K562 (cell line): ENCODE measurements around the gene PDZRN3.

Experiments
- HOXB6 ChIP-seq: fragments of 250-450 bp; sonication (Bioruptor Pico); IDR thresholded peaks from 2 replicates; pipeline ENCODE4 v1.5.1; 2022; ENCODE audit warnings: mild to moderate bottlenecking, borderline replicate concordance
- JUNB ChIP-seq: fragments of 450-650 bp; formaldehyde crosslinking; conservative IDR thresholded peaks from 2 replicates; pipeline ENCODE4 v1.4.0; 2020; ENCODE audit warnings: mild to moderate bottlenecking
- PCBP1 ChIP-seq: fragments of 200-400 bp; formaldehyde crosslinking; IDR thresholded peaks from 2 replicates; pipeline ENCODE4 v1.6.1; 2018; ENCODE audit warnings: mild to moderate bottlenecking, low read depth, low read length; ENCODE audit not compliant: poor library complexity, severe bottlenecking
- RAD21 ChIP-seq, 2 experiments: fragments of 250-450 bp in 1 of 2; fragments of 450-650 bp in 1 of 2; sonication (Bioruptor Pico) in 1 of 2; formaldehyde crosslinking in 1 of 2; IDR thresholded peaks in 1 of 2; conservative IDR thresholded peaks in 1 of 2; 2 replicates each; pipeline versions ENCODE4 v1.4.0 to v1.8.0; 2020 to 2022; ENCODE audit warnings: mild to moderate bottlenecking in 2 of 2, moderate library complexity in 1 of 2
- SMC3 ChIP-seq: conservative IDR thresholded peaks from 2 replicates; pipeline ENCODE4 v1.6.1; 2011; ENCODE audit warnings: low read depth, low read length, improper control_type of control experiment; ENCODE audit not compliant: insufficient read depth
- TAF1 ChIP-seq: IDR thresholded peaks from 2 replicates; pipeline ENCODE4 v1.6.1; 2011; ENCODE audit warnings: mild to moderate bottlenecking, low read length, moderate library complexity; ENCODE audit not compliant: insufficient read depth, control insufficient read depth, severe bottlenecking; ENCODE audit errors: extremely low read depth
- XRCC5 ChIP-seq: fragments of 200-400 bp; formaldehyde crosslinking; IDR thresholded peaks from 2 replicates; pipeline ENCODE4 v1.6.1; 2017; ENCODE audit warnings: low read depth, mild to moderate bottlenecking, low read length
- ZNF232 ChIP-seq: sonication (generic); formaldehyde crosslinking; IDR thresholded peaks from 2 replicates; pipeline ENCODE4 v1.8.0; 2022; ENCODE audit warnings: mild to moderate bottlenecking, missing genetic modification reagents
- ZNF431 ChIP-seq: sonication (generic); formaldehyde crosslinking; IDR thresholded peaks from 2 replicates; pipeline ENCODE4 v1.8.0; 2022; ENCODE audit warnings: mild to moderate bottlenecking, missing genetic modification reagents
- TF ChIP-seq, protein P1 (sequence below), 3 experiments: IDR thresholded peaks in 2 of 3; conservative IDR thresholded peaks in 1 of 3; 2 replicates each; pipeline ENCODE4 v1.5.1; 2011 to 2012; ENCODE audit warnings: low read length in 3 of 3, mild to moderate bottlenecking in 3 of 3, control low read depth in 2 of 3, improper control_type of control experiment in 1 of 3, inconsistent platforms in 1 of 3, low read depth in 1 of 3, mixed read lengths in 1 of 3, moderate library complexity in 1 of 3; ENCODE audit not compliant: insufficient read depth in 2 of 3
- TF ChIP-seq, protein P2 (sequence below): fragments of 250-450 bp; sonication (Bioruptor Pico); IDR thresholded peaks from 2 replicates; pipeline ENCODE4 v1.8.0; 2021; ENCODE audit warnings: moderate library complexity, mild to moderate bottlenecking, inconsistent platforms
- TF ChIP-seq, protein P3 (sequence below): sonication (generic); formaldehyde crosslinking; IDR thresholded peaks from 2 replicates; pipeline ENCODE4 v1.5.0; 2020; ENCODE audit warnings: missing genetic modification reagents
- TF ChIP-seq, protein P4 (sequence below): fragments of 250-450 bp; sonication (Bioruptor Pico); IDR thresholded peaks from 2 replicates; pipeline ENCODE4 v1.4.0; 2020; ENCODE audit warnings: mild to moderate bottlenecking

DNA sequence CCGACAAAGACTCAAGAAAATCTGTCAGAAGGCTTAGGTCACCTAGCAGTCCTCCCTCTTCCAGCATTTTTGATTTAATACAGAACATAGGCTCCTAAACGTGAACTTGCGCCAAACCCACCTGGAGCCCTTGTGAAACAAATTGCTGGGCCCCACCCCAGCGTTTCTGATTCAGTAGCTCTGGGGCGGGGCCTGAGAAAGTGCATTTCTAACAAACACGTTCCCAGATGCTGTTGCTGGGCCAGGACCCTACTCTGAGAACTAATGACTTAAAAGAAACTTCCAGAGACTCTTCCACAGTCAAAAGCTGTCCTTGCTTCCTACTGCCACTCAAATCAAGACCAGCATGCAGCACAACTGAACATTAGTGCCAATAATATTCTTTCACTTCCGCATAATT lies 198.1 kb downstream of the PDZRN3 start:
- no peak for TF ChIP-seq HOXB6 (CRISPR knock-in tag)
- no peak for TF ChIP-seq XRCC5
- no peak for TF ChIP-seq ZNF232 (CRISPR knock-in tag)
- TF ChIP-seq, protein P1, sequence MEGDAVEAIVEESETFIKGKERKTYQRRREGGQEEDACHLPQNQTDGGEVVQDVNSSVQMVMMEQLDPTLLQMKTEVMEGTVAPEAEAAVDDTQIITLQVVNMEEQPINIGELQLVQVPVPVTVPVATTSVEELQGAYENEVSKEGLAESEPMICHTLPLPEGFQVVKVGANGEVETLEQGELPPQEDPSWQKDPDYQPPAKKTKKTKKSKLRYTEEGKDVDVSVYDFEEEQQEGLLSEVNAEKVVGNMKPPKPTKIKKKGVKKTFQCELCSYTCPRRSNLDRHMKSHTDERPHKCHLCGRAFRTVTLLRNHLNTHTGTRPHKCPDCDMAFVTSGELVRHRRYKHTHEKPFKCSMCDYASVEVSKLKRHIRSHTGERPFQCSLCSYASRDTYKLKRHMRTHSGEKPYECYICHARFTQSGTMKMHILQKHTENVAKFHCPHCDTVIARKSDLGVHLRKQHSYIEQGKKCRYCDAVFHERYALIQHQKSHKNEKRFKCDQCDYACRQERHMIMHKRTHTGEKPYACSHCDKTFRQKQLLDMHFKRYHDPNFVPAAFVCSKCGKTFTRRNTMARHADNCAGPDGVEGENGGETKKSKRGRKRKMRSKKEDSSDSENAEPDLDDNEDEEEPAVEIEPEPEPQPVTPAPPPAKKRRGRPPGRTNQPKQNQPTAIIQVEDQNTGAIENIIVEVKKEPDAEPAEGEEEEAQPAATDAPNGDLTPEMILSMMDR (IDR thresholded peaks at IDR 0.05 in 2 of 3, conservative IDR thresholded peaks at IDR 0.05 in 1 of 3; ENCODE audit: insufficient read depth in 2 of 3, low read depth in 1 of 3, low read length in 3 of 3): no peak
- TF ChIP-seq JUNB (CRISPR knock-in tag): no peak
- no peak for TF ChIP-seq PCBP1
- TF ChIP-seq SMC3: no peak
- TF ChIP-seq, protein P2, sequence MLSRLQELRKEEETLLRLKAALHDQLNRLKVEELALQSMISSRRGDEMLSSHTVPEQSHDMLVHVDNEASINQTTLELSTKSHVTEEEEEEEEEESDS (CRISPR knock-in tag): no peak
- no peak for TF ChIP-seq TAF1
- TF ChIP-seq, protein P3, sequence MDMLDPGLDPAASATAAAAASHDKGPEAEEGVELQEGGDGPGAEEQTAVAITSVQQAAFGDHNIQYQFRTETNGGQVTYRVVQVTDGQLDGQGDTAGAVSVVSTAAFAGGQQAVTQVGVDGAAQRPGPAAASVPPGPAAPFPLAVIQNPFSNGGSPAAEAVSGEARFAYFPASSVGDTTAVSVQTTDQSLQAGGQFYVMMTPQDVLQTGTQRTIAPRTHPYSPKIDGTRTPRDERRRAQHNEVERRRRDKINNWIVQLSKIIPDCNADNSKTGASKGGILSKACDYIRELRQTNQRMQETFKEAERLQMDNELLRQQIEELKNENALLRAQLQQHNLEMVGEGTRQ (CRISPR knock-in tag): no peak
- no peak for TF ChIP-seq RAD21 (CRISPR knock-in tag; conservative IDR thresholded peaks at IDR 0.05 in 1 of 2, IDR thresholded peaks at IDR 0.05 in 1 of 2)
- TF ChIP-seq, protein P4, sequence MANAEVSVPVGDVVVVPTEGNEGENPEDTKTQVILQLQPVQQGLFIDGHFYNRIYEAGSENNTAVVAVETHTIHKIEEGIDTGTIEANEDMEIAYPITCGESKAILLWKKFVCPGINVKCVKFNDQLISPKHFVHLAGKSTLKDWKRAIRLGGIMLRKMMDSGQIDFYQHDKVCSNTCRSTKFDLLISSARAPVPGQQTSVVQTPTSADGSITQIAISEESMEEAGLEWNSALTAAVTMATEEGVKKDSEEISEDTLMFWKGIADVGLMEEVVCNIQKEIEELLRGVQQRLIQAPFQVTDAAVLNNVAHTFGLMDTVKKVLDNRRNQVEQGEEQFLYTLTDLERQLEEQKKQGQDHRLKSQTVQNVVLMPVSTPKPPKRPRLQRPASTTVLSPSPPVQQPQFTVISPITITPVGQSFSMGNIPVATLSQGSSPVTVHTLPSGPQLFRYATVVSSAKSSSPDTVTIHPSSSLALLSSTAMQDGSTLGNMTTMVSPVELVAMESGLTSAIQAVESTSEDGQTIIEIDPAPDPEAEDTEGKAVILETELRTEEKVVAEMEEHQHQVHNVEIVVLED: no peak
- no peak for TF ChIP-seq ZNF431
